ENCODE measurements around the gene TMED6.

Gene TMED6

GRCh38 chr16:69348222-69348621 is 3.4 kb downstream of the TMED6 start:
- TF ChIP-seq EZH2phosphoT487 (IDR thresholded peaks at IDR 0.05; ENCODE audit: borderline replicate concordance, low read length): no peak
- no peak for TF ChIP-seq CTCF (IDR thresholded peaks at IDR 0.05; ENCODE audit: low read depth, low read length, poor library complexity, severe bottlenecking)
- Histone ChIP-seq H3K36me3 (ENCODE audit: control insufficient read depth, low read length) (peaks cover 45% of the 10 kb centered on the region), H3K79me2 (ENCODE audit: control insufficient read depth, low read length) (peaks cover 6% of the 10 kb centered on the region), H3K4me3 (ENCODE audit: low read length) (no peak overlapping the region), H3K27ac (ENCODE audit: low read depth, low read length) (no peak overlapping the region), H3K4me1 (ENCODE audit: control insufficient read depth, low read length) (peaks cover 14% of the 10 kb centered on the region), H3K4me2 (ENCODE audit: low read length) (no peak overlapping the region), H3F3A (ENCODE audit: control insufficient read depth, insufficient read depth) (peaks cover 18% of the 10 kb centered on the region), H3K27me3 (ENCODE audit: control insufficient read depth, low read length) (no peaks in the 10 kb centered on the region), H4K20me1 (ENCODE audit: control insufficient read depth, insufficient read depth, low read depth, low read length) (no peaks in the 10 kb centered on the region; the same call in 1 of the 2 replicates), H3K9me3 (ENCODE audit: control insufficient read depth, insufficient read depth, low read length) (no peaks in the 10 kb centered on the region), H3K9me2 (replicated peaks; ENCODE audit: control insufficient read depth, low read length) (no peaks in the 10 kb centered on the region)

- Histone ChIP-seq H3K27me3 (ENCODE audit: control insufficient read depth, low read length) (no peaks in the 10 kb centered on the region), H3F3A (ENCODE audit: control insufficient read depth, insufficient read depth) (peaks cover 23% of the 10 kb centered on the region), H3K9me3 (ENCODE audit: control insufficient read depth, insufficient read depth, low read length) (no peaks in the 10 kb centered on the region), H3K79me2 (ENCODE audit: control insufficient read depth, low read length) (peaks cover 16% of the 10 kb centered on the region), H3K36me3 (ENCODE audit: control insufficient read depth, low read length) (peaks cover 50% of the 10 kb centered on the region), H4K20me1 (ENCODE audit: control insufficient read depth, insufficient read depth, low read depth, low read length) (no peaks in the 10 kb centered on the region; the same call in 1 of the 2 replicates), H3K27ac (ENCODE audit: low read depth, low read length) (no peak overlapping the region), H3K9me2 (replicated peaks; ENCODE audit: control insufficient read depth, low read length) (no peaks in the 10 kb centered on the region), H3K4me2 (ENCODE audit: low read length) (no peak overlapping the region), H3K4me1 (ENCODE audit: control insufficient read depth, low read length) (peaks cover 21% of the 10 kb centered on the region), H3K4me3 (ENCODE audit: low read length) (no peak overlapping the region)
- TF ChIP-seq EZH2phosphoT487 (IDR thresholded peaks at IDR 0.05; ENCODE audit: borderline replicate concordance, low read length): no peak
- TF ChIP-seq CTCF (IDR thresholded peaks at IDR 0.05; ENCODE audit: low read depth, low read length, poor library complexity, severe bottlenecking): no peak
Measured at GRCh38 chr16:69346683-69347082, 4.9 kb downstream of the TMED6 start.

GRCh38 chr16:69345923-69346322 is 5.7 kb downstream of the TMED6 start:
- Histone ChIP-seq H3K36me3 (ENCODE audit: control insufficient read depth, low read length) (peaks cover 51% of the 10 kb centered on the region), H3K4me1 (ENCODE audit: control insufficient read depth, low read length) (peaks cover 28% of the 10 kb centered on the region), H3K27ac (ENCODE audit: low read depth, low read length) (peak overlapping the region; percentile 42), H3K79me2 (ENCODE audit: control insufficient read depth, low read length) (peaks cover 24% of the 10 kb centered on the region), H3K9me3 (ENCODE audit: control insufficient read depth, insufficient read depth, low read length) (no peaks in the 10 kb centered on the region), H3K9me2 (replicated peaks; ENCODE audit: control insufficient read depth, low read length) (no peaks in the 10 kb centered on the region), H3K4me3 (ENCODE audit: low read length) (no peak overlapping the region), H3K4me2 (ENCODE audit: low read length) (peak overlapping the region; percentile 14; the same call in 1 of the 2 replicates), H3K27me3 (ENCODE audit: control insufficient read depth, low read length) (no peaks in the 10 kb centered on the region), H3F3A (ENCODE audit: control insufficient read depth, insufficient read depth) (peaks cover 23% of the 10 kb centered on the region), H4K20me1 (ENCODE audit: control insufficient read depth, insufficient read depth, low read depth, low read length) (no peaks in the 10 kb centered on the region; the same call in 1 of the 2 replicates)
- TF ChIP-seq EZH2phosphoT487 (IDR thresholded peaks at IDR 0.05; ENCODE audit: borderline replicate concordance, low read length) (no peak), CTCF (IDR thresholded peaks at IDR 0.05; ENCODE audit: low read depth, low read length, poor library complexity, severe bottlenecking) (no peak)

Measured in DOHH2 (cell line).